Retinal pigment epithelial cell (primary cell): ENCODE measurements around the gene CAT.

ENCODE experiments used
- DNase-seq: peaks from one replicate; pipeline ENCODE4 v3.0.0-alpha.2; 2010; ENCODE audit warnings: low read depth
- H3K4me3 ChIP-seq: 2 replicates; pipeline ENCODE4 v1.5.1; 2011; ENCODE audit warnings: mild to moderate bottlenecking, low read length, control low read depth, moderate library complexity
- TF ChIP-seq, protein P1 (sequence below): conservative IDR thresholded peaks from 2 replicates; pipeline ENCODE4 v1.5.1; 2011; ENCODE audit warnings: low read depth, low read length, control low read depth, inconsistent platforms

The CAT gene

DNA sequence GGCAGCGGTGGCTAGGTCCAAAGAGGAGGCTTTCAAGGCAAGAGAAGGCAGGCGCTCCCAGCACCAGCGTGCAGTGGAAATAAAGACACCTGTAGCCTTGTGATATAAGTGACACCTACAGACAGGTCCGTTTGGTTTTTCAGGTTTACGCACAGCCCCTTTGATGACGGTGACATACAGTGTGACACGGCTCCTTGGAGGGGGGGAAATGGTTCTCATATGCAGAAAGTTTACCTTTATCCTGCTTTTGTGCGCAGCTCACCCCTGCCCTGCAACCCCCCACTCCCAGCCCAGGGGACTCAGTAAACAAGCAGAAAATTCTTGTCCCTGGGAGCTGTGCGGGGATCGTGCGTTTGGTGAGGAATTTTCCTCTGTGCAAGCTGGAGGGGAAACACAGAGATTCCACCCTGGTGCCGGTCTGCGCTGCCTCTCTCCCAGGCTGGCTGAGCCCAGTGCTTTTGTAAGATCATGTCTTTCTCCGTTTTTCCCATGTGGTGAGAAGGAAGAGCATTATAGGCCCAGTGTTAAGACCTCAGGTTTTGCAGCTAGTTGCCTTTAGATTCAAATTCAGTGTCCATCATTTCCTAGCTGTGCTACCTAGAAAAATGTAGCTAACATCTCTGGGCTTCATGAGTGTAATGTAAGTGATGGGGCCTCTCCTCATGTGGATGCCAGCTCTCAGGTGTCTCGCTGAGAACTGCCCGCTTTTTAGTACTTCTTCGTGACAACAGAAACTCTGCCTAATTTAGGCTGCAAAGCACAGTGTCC lies 75.1 kb downstream of the CAT start, which contains the start of gene ELF5:
Gene ELF5 (minus strand): TSS at position 113 of the 768 bp plus-strand sequence. CDS start 8,045 bp downstream, outside the sequence.
- no peak for DNase-seq
- no peak within 1 kb of the TSS for H3K4me3 ChIP-seq
- TF ChIP-seq, protein P1, sequence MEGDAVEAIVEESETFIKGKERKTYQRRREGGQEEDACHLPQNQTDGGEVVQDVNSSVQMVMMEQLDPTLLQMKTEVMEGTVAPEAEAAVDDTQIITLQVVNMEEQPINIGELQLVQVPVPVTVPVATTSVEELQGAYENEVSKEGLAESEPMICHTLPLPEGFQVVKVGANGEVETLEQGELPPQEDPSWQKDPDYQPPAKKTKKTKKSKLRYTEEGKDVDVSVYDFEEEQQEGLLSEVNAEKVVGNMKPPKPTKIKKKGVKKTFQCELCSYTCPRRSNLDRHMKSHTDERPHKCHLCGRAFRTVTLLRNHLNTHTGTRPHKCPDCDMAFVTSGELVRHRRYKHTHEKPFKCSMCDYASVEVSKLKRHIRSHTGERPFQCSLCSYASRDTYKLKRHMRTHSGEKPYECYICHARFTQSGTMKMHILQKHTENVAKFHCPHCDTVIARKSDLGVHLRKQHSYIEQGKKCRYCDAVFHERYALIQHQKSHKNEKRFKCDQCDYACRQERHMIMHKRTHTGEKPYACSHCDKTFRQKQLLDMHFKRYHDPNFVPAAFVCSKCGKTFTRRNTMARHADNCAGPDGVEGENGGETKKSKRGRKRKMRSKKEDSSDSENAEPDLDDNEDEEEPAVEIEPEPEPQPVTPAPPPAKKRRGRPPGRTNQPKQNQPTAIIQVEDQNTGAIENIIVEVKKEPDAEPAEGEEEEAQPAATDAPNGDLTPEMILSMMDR: no peak

DNA sequence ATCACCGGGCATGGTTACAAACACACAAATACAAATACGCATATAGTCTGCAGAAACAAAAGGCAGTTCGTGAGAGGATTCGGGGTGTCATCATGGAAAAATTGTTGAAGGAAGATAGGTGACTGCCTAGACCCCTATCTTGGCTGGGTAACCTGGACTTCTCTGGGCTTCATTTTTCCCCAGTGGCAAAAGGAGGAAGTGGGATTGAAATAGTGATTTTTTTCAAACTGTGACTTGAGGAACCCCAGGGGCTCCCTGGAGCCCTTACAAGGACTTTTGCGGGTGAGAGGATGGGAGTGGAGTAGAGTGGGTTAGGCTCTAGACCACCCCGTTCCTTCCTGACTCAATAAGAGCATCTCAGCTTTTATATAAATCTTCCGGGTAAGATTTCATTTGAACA lies 75.9 kb downstream of the CAT start:
- TF ChIP-seq, protein P1: no peak
- no peak overlapping the region for H3K4me3 ChIP-seq
- no peak for DNase-seq

DNA sequence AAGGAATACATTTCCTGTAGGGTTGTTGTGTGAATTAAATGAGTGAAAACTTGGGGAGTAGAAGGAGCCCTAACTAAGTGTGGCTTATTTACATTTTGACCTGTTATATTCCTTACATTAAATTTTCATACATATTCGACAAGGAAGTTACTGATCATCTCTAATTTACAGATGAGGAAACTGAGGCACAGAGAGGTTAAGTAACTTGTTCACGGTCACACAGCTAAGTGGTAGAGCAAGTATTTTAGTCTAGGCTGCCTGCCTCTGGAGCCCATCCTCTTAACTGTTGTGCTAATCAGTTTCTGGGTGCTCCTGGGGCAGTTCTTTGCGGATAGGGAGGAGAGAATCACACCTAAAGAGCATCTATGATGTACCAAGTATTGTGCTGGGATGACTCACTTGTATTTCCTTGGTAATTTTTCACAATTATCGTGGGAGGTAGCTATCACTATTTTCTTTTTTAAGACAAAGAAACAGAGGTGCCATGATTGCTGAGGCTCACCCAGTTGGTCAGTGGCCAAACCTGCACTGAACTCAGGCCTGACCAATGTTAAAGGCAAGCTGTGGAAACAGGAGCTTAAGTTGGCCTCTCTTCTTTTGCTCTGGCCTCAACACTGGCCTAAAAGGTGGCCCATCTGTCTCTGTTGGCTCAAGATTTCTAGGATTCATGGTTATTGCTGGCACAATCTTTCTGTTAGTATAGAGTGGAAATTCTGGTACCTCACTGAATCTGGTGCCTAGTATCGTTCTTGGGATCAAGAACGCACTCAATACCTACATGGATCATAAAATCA lies 77.7 kb downstream of the CAT start:
- H3K4me3 ChIP-seq: no peak overlapping the region
- DNase-seq: no peak
- TF ChIP-seq, protein P1: no peak

DNA sequence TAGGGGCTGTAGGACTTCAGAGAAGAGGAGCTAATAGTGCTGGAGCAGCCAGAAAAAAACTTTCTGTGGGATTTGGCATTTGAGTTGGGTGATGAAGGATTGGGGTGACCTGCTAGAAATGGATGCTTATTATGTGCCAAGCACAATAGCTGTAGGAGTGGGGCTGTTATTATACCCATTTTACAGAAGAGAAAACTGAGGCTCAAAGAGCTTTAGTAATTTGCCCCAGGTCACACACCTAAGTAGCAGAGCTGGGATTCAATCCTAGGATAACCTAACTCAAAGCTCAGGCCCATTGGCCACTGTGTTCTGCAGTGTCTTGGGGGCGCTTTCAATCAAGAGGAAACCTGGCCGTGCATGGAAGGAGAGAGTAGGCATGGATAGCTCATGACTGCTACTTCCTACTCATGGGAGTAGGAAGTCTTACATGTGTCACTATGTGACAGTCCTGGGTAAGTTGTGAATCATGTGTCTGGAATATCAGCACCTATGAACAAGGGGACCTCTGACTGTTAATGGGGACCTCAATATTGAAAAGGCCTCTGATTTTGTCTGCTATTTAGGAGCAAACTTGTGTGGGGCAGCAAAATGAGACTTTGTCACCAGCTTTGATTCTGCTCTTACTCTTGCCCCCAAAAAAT lies 81.0 kb downstream of the CAT start:
- no peak for DNase-seq
- TF ChIP-seq, protein P1: no peak
- H3K4me3 ChIP-seq: no peak overlapping the region

DNA sequence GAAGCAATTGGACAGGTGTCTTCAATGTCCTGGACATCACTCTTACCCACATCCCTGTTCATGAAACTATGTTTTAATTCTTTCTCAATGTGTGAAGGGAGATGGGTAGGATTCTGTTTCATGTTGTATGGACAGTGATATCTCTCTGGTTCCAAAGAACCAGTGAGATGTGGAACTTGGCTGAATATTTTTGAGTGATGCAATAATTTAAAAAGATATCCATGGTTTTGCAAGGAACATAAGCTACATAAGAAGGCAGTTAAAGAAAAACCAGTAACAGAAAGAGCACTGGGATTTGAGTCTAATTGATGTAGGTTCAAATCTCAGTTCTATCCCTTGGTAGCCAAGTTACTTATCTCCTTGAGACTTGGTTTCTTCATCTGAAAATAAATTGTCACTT lies 82.5 kb downstream of the CAT start:
- TF ChIP-seq, protein P1: no peak
- H3K4me3 ChIP-seq: no peak overlapping the region
- no peak for DNase-seq
